OCI-LY3 (cell line): ENCODE measurements around the gene GID4.

ENCODE experiments used
- H2AFZ ChIP-seq: fragments of 200-600, 300-600 bp; shearing (Covaris generic); 2 replicates; pipeline ENCODE4 v1.6.0; 2014; ENCODE audit warnings: antibody characterized with exemption, low read depth, low read length
- H3K27ac ChIP-seq: fragments of 200-600, 300-600 bp; sonication (generic); 2 replicates; pipeline ENCODE4 v1.5.1; 2014; ENCODE audit warnings: mild to moderate bottlenecking, low read length, moderate library complexity, mixed read lengths
- H3K27me3 ChIP-seq: fragments of 200-600, 300-600 bp; sonication (generic); 2 replicates; pipeline ENCODE4 v1.6.1; 2014; ENCODE audit warnings: low read depth, low read length, mixed read lengths
- H3K36me3 ChIP-seq: fragments of 200-600, 300-600 bp; sonication (generic); replicated peaks from 2 replicates; pipeline ENCODE3; 2014; ENCODE audit warnings: low read depth, low read length, mixed read lengths
- H3K4me1 ChIP-seq: fragments of 300-600, 200-600 bp; sonication (generic); 2 replicates; pipeline ENCODE4 v1.6.1; 2014; ENCODE audit warnings: low read length, mixed read lengths
- H3K4me2 ChIP-seq: fragments of 200-600, 300-600 bp; sonication (generic); 2 replicates; pipeline ENCODE4 v1.6.1; 2014; ENCODE audit warnings: low read length, mixed read lengths
- H3K4me3 ChIP-seq: fragments of 300-600, 200-600 bp; sonication (generic); 2 replicates; pipeline ENCODE4 v1.5.1; 2014; ENCODE audit warnings: antibody characterized with exemption, mild to moderate bottlenecking, low read length, moderate library complexity
- H3K79me2 ChIP-seq: fragments of 300-600, 200-600 bp; shearing (Covaris generic); 2 replicates; pipeline ENCODE4 v1.6.1; 2014; ENCODE audit warnings: mild to moderate bottlenecking, low read length, mixed read lengths
- H3K9ac ChIP-seq: fragments of 300-600, 200-600 bp; shearing (Covaris generic); 2 replicates; pipeline ENCODE4 v1.6.0; 2014; ENCODE audit warnings: mild to moderate bottlenecking, low read length, moderate library complexity
- H3K9me3 ChIP-seq: fragments of 200-600, 300-600 bp; shearing (Covaris generic); 2 replicates; pipeline ENCODE4 v1.6.1; 2014; ENCODE audit warnings: low read length, mixed read lengths; ENCODE audit not compliant: insufficient read depth
- H4K20me1 ChIP-seq: fragments of 200-600, 300-600 bp; sonication (generic); 2 replicates; pipeline ENCODE4 v1.6.1; 2016; ENCODE audit warnings: low read length, mixed read lengths; ENCODE audit not compliant: insufficient read depth
- EZH2phosphoT487 ChIP-seq: fragments of 200-600 bp; shearing (Covaris generic); IDR thresholded peaks from 2 replicates; pipeline ENCODE4 v1.6.1; 2018; ENCODE audit warnings: antibody characterized with exemption, mixed run types, low read depth
- TF ChIP-seq, protein P1 (sequence below): fragments of 200-600, 300-600 bp; sonication (generic); IDR thresholded peaks from 2 replicates; pipeline ENCODE4 v1.5.1; 2014; ENCODE audit warnings: antibody characterized with exemption, low read length, low read depth

Gene GID4

DNA sequence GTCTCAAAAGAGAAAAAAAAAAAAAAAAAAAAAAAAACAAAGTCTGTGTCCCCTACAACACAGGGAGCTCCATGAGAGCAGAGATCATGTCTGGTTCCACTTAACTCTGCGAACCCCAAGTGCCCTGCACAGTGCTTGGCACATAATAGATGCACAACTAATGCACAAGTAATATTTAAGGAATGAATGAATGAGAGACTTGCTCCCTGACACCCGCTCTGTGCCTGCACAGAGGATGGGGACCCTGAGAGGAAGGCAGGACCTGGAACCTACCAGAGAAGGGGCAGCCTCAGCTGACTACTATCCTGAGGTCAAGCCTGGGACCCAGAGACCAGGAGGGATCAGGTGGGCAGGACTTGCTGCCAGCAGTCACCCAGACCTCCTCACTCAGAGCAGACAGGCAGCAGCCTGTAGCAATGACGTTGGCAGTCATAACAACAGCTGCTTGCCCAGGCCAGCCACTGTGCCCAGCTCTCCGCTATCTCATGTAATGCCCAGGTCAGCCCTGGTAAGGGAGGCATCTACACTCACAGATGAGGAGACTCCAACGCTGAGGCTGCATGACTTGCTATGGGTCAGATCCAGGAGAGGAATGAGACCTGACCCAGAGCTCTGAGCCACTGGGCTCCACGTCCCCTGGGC lies 72.2 kb downstream of the GID4 start:
- Histone ChIP-seq H3K79me2 (no peaks in the 10 kb centered on the region), H3K4me1 (no peaks in the 10 kb centered on the region), H3K9ac (no peak overlapping the region), H2AFZ (no peak overlapping the region), H3K9me3 (no peaks in the 10 kb centered on the region), H3K36me3 (no peaks in the 10 kb centered on the region), H4K20me1 (no peaks in the 10 kb centered on the region), H3K27ac (no peak overlapping the region), H3K4me3 (no peak overlapping the region), H3K27me3 (no peaks in the 10 kb centered on the region), H3K4me2 (no peak overlapping the region)
- no peak for TF ChIP-seq EZH2phosphoT487
- TF ChIP-seq, protein P1, sequence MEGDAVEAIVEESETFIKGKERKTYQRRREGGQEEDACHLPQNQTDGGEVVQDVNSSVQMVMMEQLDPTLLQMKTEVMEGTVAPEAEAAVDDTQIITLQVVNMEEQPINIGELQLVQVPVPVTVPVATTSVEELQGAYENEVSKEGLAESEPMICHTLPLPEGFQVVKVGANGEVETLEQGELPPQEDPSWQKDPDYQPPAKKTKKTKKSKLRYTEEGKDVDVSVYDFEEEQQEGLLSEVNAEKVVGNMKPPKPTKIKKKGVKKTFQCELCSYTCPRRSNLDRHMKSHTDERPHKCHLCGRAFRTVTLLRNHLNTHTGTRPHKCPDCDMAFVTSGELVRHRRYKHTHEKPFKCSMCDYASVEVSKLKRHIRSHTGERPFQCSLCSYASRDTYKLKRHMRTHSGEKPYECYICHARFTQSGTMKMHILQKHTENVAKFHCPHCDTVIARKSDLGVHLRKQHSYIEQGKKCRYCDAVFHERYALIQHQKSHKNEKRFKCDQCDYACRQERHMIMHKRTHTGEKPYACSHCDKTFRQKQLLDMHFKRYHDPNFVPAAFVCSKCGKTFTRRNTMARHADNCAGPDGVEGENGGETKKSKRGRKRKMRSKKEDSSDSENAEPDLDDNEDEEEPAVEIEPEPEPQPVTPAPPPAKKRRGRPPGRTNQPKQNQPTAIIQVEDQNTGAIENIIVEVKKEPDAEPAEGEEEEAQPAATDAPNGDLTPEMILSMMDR: no peak

DNA sequence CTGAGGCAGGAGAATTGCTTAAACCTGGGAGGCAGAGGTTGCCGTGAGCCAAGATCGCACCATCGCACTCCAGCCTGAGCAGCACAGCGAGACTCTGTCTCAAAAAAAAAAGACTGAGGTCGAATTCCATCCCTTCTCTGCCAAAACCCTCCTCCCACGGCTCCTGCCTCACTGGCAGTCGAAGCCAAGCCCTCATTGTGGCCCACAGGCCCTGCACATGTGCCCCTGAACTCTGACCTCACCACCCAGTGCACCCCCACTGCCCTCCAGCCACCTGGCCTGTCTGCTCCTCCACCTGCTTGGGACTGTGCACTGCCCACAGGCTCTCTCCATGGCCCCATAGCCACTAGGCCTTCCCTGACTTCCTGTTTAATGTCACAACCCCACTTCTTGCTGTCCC lies 76.3 kb downstream of the GID4 start:
- Histone ChIP-seq H3K9me3 (no peaks in the 10 kb centered on the region), H4K20me1 (no peaks in the 10 kb centered on the region), H2AFZ (no peak overlapping the region), H3K4me2 (no peak overlapping the region), H3K36me3 (no peaks in the 10 kb centered on the region), H3K27me3 (no peaks in the 10 kb centered on the region), H3K9ac (no peak overlapping the region), H3K4me3 (no peak overlapping the region), H3K79me2 (no peaks in the 10 kb centered on the region), H3K27ac (no peak overlapping the region), H3K4me1 (no peaks in the 10 kb centered on the region)
- TF ChIP-seq, protein P1: no peak
- TF ChIP-seq EZH2phosphoT487: no peak

DNA sequence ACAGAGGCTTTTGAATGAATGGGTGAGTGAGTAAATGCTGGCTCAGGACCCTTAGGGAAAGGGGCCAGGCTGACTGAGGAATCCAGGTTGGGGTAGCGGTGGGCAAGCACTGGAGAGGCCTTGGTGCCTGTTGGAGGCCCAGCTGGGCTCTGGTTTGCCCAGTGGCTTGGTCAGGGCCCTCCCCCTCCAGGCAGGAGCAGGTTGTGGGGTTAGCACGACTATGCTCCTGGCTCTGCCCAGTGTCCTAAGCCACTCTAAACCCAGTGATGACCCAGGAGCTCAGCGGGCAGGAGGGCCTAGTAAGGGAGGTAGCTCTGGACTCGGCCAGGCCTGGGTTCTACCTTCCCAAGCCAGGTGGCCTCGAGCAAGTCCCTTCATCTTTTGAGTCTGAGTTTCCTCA lies 76.9 kb downstream of the GID4 start:
- H3K4me3 ChIP-seq: no peak overlapping the region
- H3K27me3 ChIP-seq: no peaks in the 10 kb centered on the region
- no peaks in the 10 kb centered on the region for H4K20me1 ChIP-seq
- no peak overlapping the region for H3K27ac ChIP-seq
- H3K79me2 ChIP-seq: no peaks in the 10 kb centered on the region
- H3K9ac ChIP-seq: no peak overlapping the region
- no peaks in the 10 kb centered on the region for H3K9me3 ChIP-seq
- H3K36me3 ChIP-seq: no peaks in the 10 kb centered on the region
- TF ChIP-seq EZH2phosphoT487: no peak
- TF ChIP-seq, protein P1: no peak
- no peak overlapping the region for H3K4me2 ChIP-seq
- H3K4me1 ChIP-seq: no peaks in the 10 kb centered on the region
- H2AFZ ChIP-seq: no peak overlapping the region

DNA sequence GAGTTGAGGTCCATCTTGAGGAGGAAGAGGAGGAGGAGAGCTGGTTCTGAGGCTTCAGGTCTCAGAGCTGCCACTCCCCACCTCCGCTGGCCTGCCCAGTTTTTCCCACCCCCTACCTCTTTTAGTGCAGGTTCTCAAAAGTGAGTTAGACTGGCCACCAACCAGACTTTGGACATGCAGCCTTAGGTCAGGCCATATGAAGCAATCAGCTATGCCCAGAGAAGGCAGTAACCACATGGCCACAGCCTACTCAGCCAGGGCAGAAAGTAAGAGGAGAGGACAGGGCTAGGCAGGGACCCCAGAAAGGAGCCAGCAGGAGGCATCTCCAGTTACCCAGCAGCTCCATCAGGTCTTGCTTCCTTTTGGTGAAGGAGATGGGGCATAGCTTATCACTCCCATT lies 78.3 kb downstream of the GID4 start:
- H3K9ac ChIP-seq: no peak overlapping the region
- H3K79me2 ChIP-seq: no peaks in the 10 kb centered on the region
- H3K4me1 ChIP-seq: no peaks in the 10 kb centered on the region
- no peak overlapping the region for H3K4me2 ChIP-seq
- H3K27ac ChIP-seq: no peak overlapping the region
- no peaks in the 10 kb centered on the region for H3K9me3 ChIP-seq
- no peak overlapping the region for H2AFZ ChIP-seq
- H3K4me3 ChIP-seq: no peak overlapping the region
- no peaks in the 10 kb centered on the region for H4K20me1 ChIP-seq
- no peaks in the 10 kb centered on the region for H3K27me3 ChIP-seq
- TF ChIP-seq EZH2phosphoT487: no peak
- TF ChIP-seq, protein P1: no peak
- H3K36me3 ChIP-seq: no peaks in the 10 kb centered on the region
